Measurements from ENCODE around the gene BEST4.

- TF ChIP-seq CTCF (conservative IDR thresholded peaks at IDR 0.05; ENCODE audit: low read depth, low read length) (no peak), EZH2 (IDR thresholded peaks at IDR 0.05; ENCODE audit: low read length, unreplicated experiment) (no peak), EZH2phosphoT487 (IDR thresholded peaks at IDR 0.05; ENCODE audit: borderline replicate concordance, low read length) (no peak)
Measured at GRCh38 chr1:44776730-44777068, 11.3 kb downstream of the BEST4 start.
